Measurements from ENCODE around the gene MS4A3.
"Not testable (repeated sequence)": the region's sequence is repeated elsewhere in the genome, so short reads cannot be mapped to it uniquely, and the experiment has no call there.

MS4A3 gene

GRCh38 chr11:60065801-60066200 lies 9.3 kb downstream of the MS4A3 start:
- no peaks in the 10 kb centered on the region for H3K27me3 ChIP-seq (ENCODE audit: control insufficient read depth, insufficient read depth, low read length)
- H3K27ac ChIP-seq (ENCODE audit: low read depth, low read length) = no peak overlapping the region
- H3K9ac ChIP-seq (ENCODE audit: low read length) = no peak overlapping the region

GRCh38 chr11:60069450-60069849 lies 13.0 kb downstream of the MS4A3 start:
- Histone ChIP-seq H3K4me3 (ENCODE audit: low read depth, low read length) (no peak overlapping the region), H3K9ac (ENCODE audit: low read length) (no peak overlapping the region)

More at GRCh38 chr11:60065801-60066200, 9.3 kb downstream of the MS4A3 start:
- no peak overlapping the region for H3K4me3 ChIP-seq (ENCODE audit: low read depth, low read length)
- no peaks in the 10 kb centered on the region for H3K9me3 ChIP-seq (ENCODE audit: control insufficient read depth, insufficient read depth, low read depth, low read length)
- no peaks in the 10 kb centered on the region for H3K36me3 ChIP-seq (ENCODE audit: control insufficient read depth, insufficient read depth, low read length)
- no peaks in the 10 kb centered on the region for H3K4me1 ChIP-seq (ENCODE audit: control insufficient read depth, insufficient read depth, low read length)

GRCh38 chr11:60071644-60072043 lies 15.2 kb downstream of the MS4A3 start:
- H3K27ac ChIP-seq (ENCODE audit: low read depth, low read length); H3K36me3 ChIP-seq (ENCODE audit: control insufficient read depth, insufficient read depth, low read length); H3K4me1 ChIP-seq (ENCODE audit: control insufficient read depth, insufficient read depth, low read length); H3K9ac ChIP-seq (ENCODE audit: low read length); H3K9me3 ChIP-seq (ENCODE audit: control insufficient read depth, insufficient read depth, low read depth, low read length); H3K4me3 ChIP-seq (ENCODE audit: low read depth, low read length); H3K27me3 ChIP-seq (ENCODE audit: control insufficient read depth, insufficient read depth, low read length): not testable (repeated sequence)

More at GRCh38 chr11:60069450-60069849, 13.0 kb downstream of the MS4A3 start:
- Histone ChIP-seq H3K36me3 (ENCODE audit: control insufficient read depth, insufficient read depth, low read length) (no peaks in the 10 kb centered on the region), H3K4me1 (ENCODE audit: control insufficient read depth, insufficient read depth, low read length) (no peaks in the 10 kb centered on the region), H3K9me3 (ENCODE audit: control insufficient read depth, insufficient read depth, low read depth, low read length) (peaks cover 4% of the 10 kb centered on the region; the same call in 1 of the 2 replicates), H3K27me3 (ENCODE audit: control insufficient read depth, insufficient read depth, low read length) (no peaks in the 10 kb centered on the region), H3K27ac (ENCODE audit: low read depth, low read length) (no peak overlapping the region)

- Histone ChIP-seq H3K4me1 (ENCODE audit: control insufficient read depth, insufficient read depth, low read length) (no peaks in the 10 kb centered on the region), H3K36me3 (ENCODE audit: control insufficient read depth, insufficient read depth, low read length) (no peaks in the 10 kb centered on the region), H3K27ac (ENCODE audit: low read depth, low read length) (no peak overlapping the region), H3K4me3 (ENCODE audit: low read depth, low read length) (no peak overlapping the region), H3K27me3 (ENCODE audit: control insufficient read depth, insufficient read depth, low read length) (no peaks in the 10 kb centered on the region), H3K9ac (ENCODE audit: low read length) (no peak overlapping the region), H3K9me3 (ENCODE audit: control insufficient read depth, insufficient read depth, low read depth, low read length) (peaks cover 9% of the 10 kb centered on the region)
Measured at GRCh38 chr11:60077216-60077817, 20.9 kb downstream of the MS4A3 start.

GRCh38 chr11:60077981-60078380 lies 21.5 kb downstream of the MS4A3 start:
- Histone ChIP-seq H3K36me3 (ENCODE audit: control insufficient read depth, insufficient read depth, low read length) (no peaks in the 10 kb centered on the region), H3K4me3 (ENCODE audit: low read depth, low read length) (no peak overlapping the region), H3K27me3 (ENCODE audit: control insufficient read depth, insufficient read depth, low read length) (no peaks in the 10 kb centered on the region), H3K9me3 (ENCODE audit: control insufficient read depth, insufficient read depth, low read depth, low read length) (peaks cover 9% of the 10 kb centered on the region), H3K9ac (ENCODE audit: low read length) (no peak overlapping the region), H3K4me1 (ENCODE audit: control insufficient read depth, insufficient read depth, low read length) (no peaks in the 10 kb centered on the region), H3K27ac (ENCODE audit: low read depth, low read length) (no peak overlapping the region)

- Histone ChIP-seq H3K4me1 (ENCODE audit: control insufficient read depth, insufficient read depth, low read length) (no peaks in the 10 kb centered on the region), H3K36me3 (ENCODE audit: control insufficient read depth, insufficient read depth, low read length) (no peaks in the 10 kb centered on the region), H3K4me3 (ENCODE audit: low read depth, low read length) (no peak overlapping the region), H3K9me3 (ENCODE audit: control insufficient read depth, insufficient read depth, low read depth, low read length) (peaks cover 7% of the 10 kb centered on the region), H3K27ac (ENCODE audit: low read depth, low read length) (no peak overlapping the region), H3K9ac (ENCODE audit: low read length) (no peak overlapping the region), H3K27me3 (ENCODE audit: control insufficient read depth, insufficient read depth, low read length) (no peaks in the 10 kb centered on the region)
Measured at GRCh38 chr11:60078745-60079144, 22.3 kb downstream of the MS4A3 start.

GRCh38 chr11:60080535-60080934 lies 24.1 kb downstream of the MS4A3 start:
- Histone ChIP-seq H3K4me1 (ENCODE audit: control insufficient read depth, insufficient read depth, low read length) (no peaks in the 10 kb centered on the region), H3K27ac (ENCODE audit: low read depth, low read length) (no peak overlapping the region)

GRCh38 chr11:60084631-60085273 lies 28.3 kb downstream of the MS4A3 start:
- no peak overlapping the region for H3K9ac ChIP-seq (ENCODE audit: low read length)
- H3K36me3 ChIP-seq (ENCODE audit: control insufficient read depth, insufficient read depth, low read length) = no peaks in the 10 kb centered on the region
- H3K27ac ChIP-seq (ENCODE audit: low read depth, low read length) = no peak overlapping the region
- no peaks in the 10 kb centered on the region for H3K27me3 ChIP-seq (ENCODE audit: control insufficient read depth, insufficient read depth, low read length)
- no peaks in the 10 kb centered on the region for H3K9me3 ChIP-seq (ENCODE audit: control insufficient read depth, insufficient read depth, low read depth, low read length)
- H3K4me3 ChIP-seq (ENCODE audit: low read depth, low read length) = no peak overlapping the region
- no peaks in the 10 kb centered on the region for H3K4me1 ChIP-seq (ENCODE audit: control insufficient read depth, insufficient read depth, low read length)

More at GRCh38 chr11:60080535-60080934, 24.1 kb downstream of the MS4A3 start:
- Histone ChIP-seq H3K9me3 (ENCODE audit: control insufficient read depth, insufficient read depth, low read depth, low read length) (peaks cover 5% of the 10 kb centered on the region; the same call in 1 of the 2 replicates), H3K27me3 (ENCODE audit: control insufficient read depth, insufficient read depth, low read length) (no peaks in the 10 kb centered on the region), H3K4me3 (ENCODE audit: low read depth, low read length) (no peak overlapping the region), H3K9ac (ENCODE audit: low read length) (no peak overlapping the region), H3K36me3 (ENCODE audit: control insufficient read depth, insufficient read depth, low read length) (no peaks in the 10 kb centered on the region)

GRCh38 chr11:60085909-60086308 lies 29.4 kb downstream of the MS4A3 start:
- Histone ChIP-seq H3K9ac (ENCODE audit: low read length) (no peak overlapping the region), H3K27ac (ENCODE audit: low read depth, low read length) (no peak overlapping the region), H3K4me1 (ENCODE audit: control insufficient read depth, insufficient read depth, low read length) (no peaks in the 10 kb centered on the region), H3K4me3 (ENCODE audit: low read depth, low read length) (no peak overlapping the region), H3K9me3 (ENCODE audit: control insufficient read depth, insufficient read depth, low read depth, low read length) (no peaks in the 10 kb centered on the region), H3K27me3 (ENCODE audit: control insufficient read depth, insufficient read depth, low read length) (no peaks in the 10 kb centered on the region), H3K36me3 (ENCODE audit: control insufficient read depth, insufficient read depth, low read length) (no peaks in the 10 kb centered on the region)

GRCh38 chr11:60087239-60087638 lies 30.8 kb downstream of the MS4A3 start:
- Histone ChIP-seq H3K36me3 (ENCODE audit: control insufficient read depth, insufficient read depth, low read length) (no peaks in the 10 kb centered on the region), H3K4me3 (ENCODE audit: low read depth, low read length) (no peak overlapping the region), H3K27ac (ENCODE audit: low read depth, low read length) (no peak overlapping the region), H3K9ac (ENCODE audit: low read length) (no peak overlapping the region), H3K9me3 (ENCODE audit: control insufficient read depth, insufficient read depth, low read depth, low read length) (no peaks in the 10 kb centered on the region), H3K27me3 (ENCODE audit: control insufficient read depth, insufficient read depth, low read length) (no peaks in the 10 kb centered on the region), H3K4me1 (ENCODE audit: control insufficient read depth, insufficient read depth, low read length) (no peaks in the 10 kb centered on the region)

- no peak within 1 kb of the TSS for H3K9ac ChIP-seq (ENCODE audit: low read length)
- H3K9me3 ChIP-seq (ENCODE audit: control insufficient read depth, insufficient read depth, low read depth, low read length) = no peaks in the 10 kb centered on the region
- H3K27me3 ChIP-seq (ENCODE audit: control insufficient read depth, insufficient read depth, low read length) = no peaks in the 10 kb centered on the region
- H3K27ac ChIP-seq (ENCODE audit: low read depth, low read length) = no peak within 1 kb of the TSS
- no peak within 1 kb of the TSS for H3K4me3 ChIP-seq (ENCODE audit: low read depth, low read length)
- no peaks in the 10 kb centered on the region for H3K36me3 ChIP-seq (ENCODE audit: control insufficient read depth, insufficient read depth, low read length)
- H3K4me1 ChIP-seq (ENCODE audit: control insufficient read depth, insufficient read depth, low read length) = no peaks in the 10 kb centered on the region
Measured at GRCh38 chr11:60088364-60088763, 31.9 kb downstream of the MS4A3 start, which contains the start of gene MS4A2. Gene MS4A2 (plus strand): TSS chr11:60088664. CDS start chr11:60088766, 102 bp downstream.
